GM23338 (cell line): ENCODE results near the gene FAM162B. TPM values are rescaled to one million over a fixed set of nuclear protein-coding genes. Genes with fewer than 3 reads are reported as not detected.

Experiments used
- ATAC-seq: fragments of 200-7000 bp; cut with Tn5 transposase; 3 replicates; pipeline ENCODE4 v1.9.1; 2020
- DNase-seq: peaks from one replicate; pipeline ENCODE4 v3.0.0-alpha.2; 2015; ENCODE audit warnings: low spot score
- H2AFZ ChIP-seq: fragments of 200-600 bp; sonication (generic); 2 replicates; pipeline ENCODE4 v1.8.0; 2016; ENCODE audit warnings: antibody characterized with exemption, mild to moderate bottlenecking, moderate library complexity
- H3F3A ChIP-seq: fragments of 200-600 bp; sonication (generic); replicated peaks from 2 replicates; pipeline ENCODE4 v1.8.0; 2017; ENCODE audit warnings: antibody characterized with exemption, mixed run types, low read depth
- H3K27ac ChIP-seq: fragments of 200-600 bp; sonication (generic); 2 replicates; pipeline ENCODE4 v1.6.1; 2016; ENCODE audit warnings: low read depth
- H3K27me3 ChIP-seq: fragments of 200-600 bp; sonication (generic); 2 replicates; pipeline ENCODE4 v1.8.0; 2016; ENCODE audit warnings: mild to moderate bottlenecking, mixed run types, moderate library complexity; ENCODE audit not compliant: insufficient read depth
- H3K36me3 ChIP-seq: fragments of 200-600 bp; sonication (generic); 2 replicates; pipeline ENCODE4 v1.8.0; 2016; ENCODE audit warnings: mild to moderate bottlenecking; ENCODE audit not compliant: insufficient read depth
- H3K4me1 ChIP-seq: fragments of 200-600 bp; sonication (generic); 2 replicates; pipeline ENCODE4 v1.8.0; 2016; ENCODE audit warnings: mild to moderate bottlenecking, moderate library complexity; ENCODE audit not compliant: insufficient read depth
- H3K4me2 ChIP-seq: fragments of 200-600 bp; sonication (generic); 2 replicates; pipeline ENCODE4 v1.7.1; 2017; ENCODE audit warnings: mixed run types
- H3K4me3 ChIP-seq: fragments of 200-600 bp; sonication (generic); 2 replicates; pipeline ENCODE4 v1.6.1; 2016; ENCODE audit warnings: mixed run types
- H3K79me2 ChIP-seq: fragments of 200-600 bp; sonication (generic); replicated peaks from 2 replicates; pipeline ENCODE4 v1.8.0; 2017; ENCODE audit warnings: mild to moderate bottlenecking; ENCODE audit not compliant: insufficient read depth
- H3K9me2 ChIP-seq: fragments of 200-600 bp; sonication (generic); 2 replicates; pipeline ENCODE4 v1.8.0; 2017; ENCODE audit not compliant: insufficient read depth
- H4K20me1 ChIP-seq: fragments of 200-600 bp; sonication (generic); replicated peaks from 2 replicates; pipeline ENCODE4 v1.8.0; 2017; ENCODE audit warnings: mild to moderate bottlenecking; ENCODE audit not compliant: insufficient read depth
- H3K27ac Mint-ChIP-seq: 2 replicates; pipeline ENCODE4 v1.8.0; 2020; ENCODE audit warnings: inconsistent platforms, mild to moderate bottlenecking, moderate library complexity, mixed read lengths
- H3K27me3 Mint-ChIP-seq: 3 replicates; pipeline ENCODE4 v1.8.0; 2022; ENCODE audit warnings: low read depth, mild to moderate bottlenecking, moderate library complexity, mixed read lengths, inconsistent platforms; ENCODE audit not compliant: insufficient read depth, poor library complexity
- H3K36me3 Mint-ChIP-seq: 3 replicates; pipeline ENCODE4 v1.8.0; 2021; ENCODE audit warnings: low read depth, mild to moderate bottlenecking, inconsistent platforms, moderate library complexity, mixed read lengths
- H3K4me1 Mint-ChIP-seq: 3 replicates; pipeline ENCODE4 v1.8.0; 2020; ENCODE audit warnings: mild to moderate bottlenecking, inconsistent platforms, mixed read lengths
- H3K4me3 Mint-ChIP-seq: 3 replicates; pipeline ENCODE4 v1.8.0; 2021; ENCODE audit warnings: moderate library complexity, mild to moderate bottlenecking, inconsistent platforms, mixed read lengths
- H3K9me3 Mint-ChIP-seq: 3 replicates; pipeline ENCODE4 v1.8.0; 2020; ENCODE audit warnings: moderate library complexity, mild to moderate bottlenecking, inconsistent platforms, mixed read lengths
- CREB1 ChIP-seq: fragments of 250-450 bp; sonication (Bioruptor Pico); IDR thresholded peaks from 2 replicates; pipeline ENCODE4 v1.5.0; 2020; ENCODE audit warnings: low read depth, mild to moderate bottlenecking, moderate library complexity
- CTCF ChIP-seq, 2 experiments: fragments of 200-600 bp in 1 of 2; sonication (generic) in 1 of 2; conservative IDR thresholded peaks; 2 replicates each; pipeline versions ENCODE4 v1.5.1 to v1.6.1; 2016 to 2017; ENCODE audit warnings: antibody characterized with exemption in 2 of 2, low read depth in 2 of 2, mild to moderate bottlenecking in 2 of 2, moderate library complexity in 1 of 2
- ETS1 ChIP-seq: IDR thresholded peaks from 2 replicates; pipeline ENCODE4 v1.6.1; 2016; ENCODE audit warnings: antibody characterized with exemption
- EZH2 ChIP-seq: fragments of 200-600 bp; sonication (generic); IDR thresholded peaks from one replicate; pipeline ENCODE4 v1.8.0; 2017; ENCODE audit warnings: antibody characterized with exemption, mild to moderate bottlenecking, low read depth; ENCODE audit not compliant: unreplicated experiment
- EZH2phosphoT487 ChIP-seq: fragments of 200-600 bp; sonication (generic); IDR thresholded peaks from one replicate; pipeline ENCODE4 v1.8.1; 2018; ENCODE audit warnings: antibody characterized with exemption; ENCODE audit not compliant: unreplicated experiment
- JUNB ChIP-seq: IDR thresholded peaks from one replicate; pipeline ENCODE4 v1.6.1; 2016; ENCODE audit warnings: antibody characterized with exemption; ENCODE audit not compliant: unreplicated experiment
- REST ChIP-seq: IDR thresholded peaks from one replicate; pipeline ENCODE4 v1.6.1; 2018; ENCODE audit warnings: antibody characterized with exemption; ENCODE audit not compliant: unreplicated experiment
- ZNF114 ChIP-seq: fragments of 250-450 bp; sonication (Bioruptor Pico); IDR thresholded peaks from 2 replicates; pipeline ENCODE4 v1.5.0; 2020; ENCODE audit warnings: mild to moderate bottlenecking, moderate library complexity
- ZNF462 ChIP-seq: fragments of 250-450 bp; sonication (Bioruptor Pico); IDR thresholded peaks from 2 replicates; pipeline ENCODE4 v1.5.0; 2020; ENCODE audit warnings: mild to moderate bottlenecking, moderate library complexity
- polyA plus RNA-seq: library from polyadenylated mRNA; unstranded; fragments of >200 nt; fragmentation: Nextera tagmentation; extraction: Ambion mirVana; gene quantifications from 2 replicates; pipeline ENCODE4 v1.2.1, GENCODE V29; 2016
- total RNA-seq: library from RNA; depleted of rRNA; stranded (reverse); fragments of >200 nt; shearing (Covaris generic); gene quantifications from 2 replicates; pipeline ENCODE4 v1.2.3, GENCODE V29; 2014

Gene FAM162B
- total and polyA plus RNA-seq, 2 experiments from 2014 or later: 5.9 to 9.3 TPM

GRCh38 chr6:116763048-116763447, 2.5 kb downstream of the FAM162B start:
- Histone ChIP-seq H3K4me1 (peaks cover 20% of the 10 kb centered on the region), H2AFZ (no peak overlapping the region), H3K79me2 (no peaks in the 10 kb centered on the region), H3F3A (no peaks in the 10 kb centered on the region), H3K27ac (no peak overlapping the region), H4K20me1 (no peaks in the 10 kb centered on the region), H3K36me3 (no peaks in the 10 kb centered on the region), H3K4me2 (0 out of 2 replicates have a peak overlapping the region, but pooled peaks have one; percentile 57), H3K9me2 (no peaks in the 10 kb centered on the region), H3K4me3 (no peak overlapping the region), H3K27me3 (peaks cover 48% of the 10 kb centered on the region)
- ATAC-seq (no peak), DNase-seq (no peak)
- Mint-ChIP-seq H3K27ac (no peak overlapping the region), H3K4me1 (peaks cover 17% of the 10 kb centered on the region), H3K9me3 (no peaks in the 10 kb centered on the region), H3K27me3 (peaks cover 29% of the 10 kb centered on the region), H3K36me3 (no peaks in the 10 kb centered on the region; the same call in 2 of the 3 replicates), H3K4me3 (no peak overlapping the region)
- no peak for TF ChIP-seq CTCF (conservative IDR thresholded peaks at IDR 0.05; ENCODE audit: low read depth in 2 of 2)
- no peak for TF ChIP-seq CREB1 (CRISPR knock-in tag)
- TF ChIP-seq JUNB: no peak
- no peak for TF ChIP-seq EZH2phosphoT487

- no peaks in the 10 kb centered on the region for H3K9me3 Mint-ChIP-seq
- Histone ChIP-seq H3K4me2 (peak overlapping the region; percentile 57), H3K27me3 (peaks cover 43% of the 10 kb centered on the region), H3K4me3 (no peak overlapping the region), H2AFZ (no peak overlapping the region), H4K20me1 (no peaks in the 10 kb centered on the region), H3K79me2 (no peaks in the 10 kb centered on the region), H3K27ac (no peak overlapping the region), H3K36me3 (no peaks in the 10 kb centered on the region), H3K4me1 (peaks cover 20% of the 10 kb centered on the region), H3K9me2 (no peaks in the 10 kb centered on the region), H3F3A (no peaks in the 10 kb centered on the region)
- ATAC-seq (no peak), DNase-seq (no peak)
- peaks cover 29% of the 10 kb centered on the region for H3K27me3 Mint-ChIP-seq
- no peak overlapping the region for H3K4me3 Mint-ChIP-seq
- peaks cover 17% of the 10 kb centered on the region for H3K4me1 Mint-ChIP-seq
- no peaks in the 10 kb centered on the region; the same call in 2 of the 3 replicates for H3K36me3 Mint-ChIP-seq
- peak overlapping the region; percentile 13; the same call in 1 of the 2 replicates for H3K27ac Mint-ChIP-seq
- no peak for TF ChIP-seq CREB1 (CRISPR knock-in tag)
- TF ChIP-seq JUNB: no peak
- TF ChIP-seq REST: no peak
- TF ChIP-seq ZNF462 (CRISPR knock-in tag): no peak
- TF ChIP-seq ZNF114 (CRISPR knock-in tag): no peak
- TF ChIP-seq EZH2: no peak
- no peak for TF ChIP-seq ETS1
These were observed 3.3 kb downstream of the FAM162B start for GRCh38 chr6:116762235-116762634.
